ENCODE results near the gene COL6A3. TPM values are rescaled to one million over a fixed set of nuclear protein-coding genes. Genes with fewer than 3 reads are reported as not detected.

COL6A3 gene
- total RNA-seq, 1 donor from 2014 or later = 28.7 TPM

DNA sequence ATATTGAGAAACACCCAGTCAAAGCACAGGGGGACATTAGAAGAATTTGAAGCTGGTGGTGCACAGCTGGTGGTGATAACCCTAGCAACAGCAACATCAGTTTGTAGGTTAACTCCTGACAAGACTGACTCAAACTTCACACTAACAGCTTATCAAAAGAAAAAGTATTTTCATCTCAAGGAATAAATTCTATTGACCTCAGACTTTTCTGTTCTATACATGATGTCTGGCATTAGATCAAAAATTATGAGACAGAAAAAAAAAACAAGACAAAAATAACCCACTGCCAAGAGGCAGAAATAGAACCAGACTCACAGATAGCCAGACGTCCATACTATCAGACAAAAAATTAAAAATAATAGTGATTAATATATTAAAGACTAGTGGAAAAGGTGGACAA lies 126.1 kb downstream of the COL6A3 start:
- Mint-ChIP-seq H3K27me3 (peaks cover 24% of the 10 kb centered on the region), H3K36me3 (ENCODE audit: low read depth) (no peaks in the 10 kb centered on the region), H3K4me3 (no peak overlapping the region), H3K9me3 (no peaks in the 10 kb centered on the region), H3K27ac (no peak overlapping the region), H3K4me1 (peaks cover 4% of the 10 kb centered on the region)
- DNase-seq = no peak
- intact Hi-C loops (cut with micrococcal nuclease) = no loop called here

DNA sequence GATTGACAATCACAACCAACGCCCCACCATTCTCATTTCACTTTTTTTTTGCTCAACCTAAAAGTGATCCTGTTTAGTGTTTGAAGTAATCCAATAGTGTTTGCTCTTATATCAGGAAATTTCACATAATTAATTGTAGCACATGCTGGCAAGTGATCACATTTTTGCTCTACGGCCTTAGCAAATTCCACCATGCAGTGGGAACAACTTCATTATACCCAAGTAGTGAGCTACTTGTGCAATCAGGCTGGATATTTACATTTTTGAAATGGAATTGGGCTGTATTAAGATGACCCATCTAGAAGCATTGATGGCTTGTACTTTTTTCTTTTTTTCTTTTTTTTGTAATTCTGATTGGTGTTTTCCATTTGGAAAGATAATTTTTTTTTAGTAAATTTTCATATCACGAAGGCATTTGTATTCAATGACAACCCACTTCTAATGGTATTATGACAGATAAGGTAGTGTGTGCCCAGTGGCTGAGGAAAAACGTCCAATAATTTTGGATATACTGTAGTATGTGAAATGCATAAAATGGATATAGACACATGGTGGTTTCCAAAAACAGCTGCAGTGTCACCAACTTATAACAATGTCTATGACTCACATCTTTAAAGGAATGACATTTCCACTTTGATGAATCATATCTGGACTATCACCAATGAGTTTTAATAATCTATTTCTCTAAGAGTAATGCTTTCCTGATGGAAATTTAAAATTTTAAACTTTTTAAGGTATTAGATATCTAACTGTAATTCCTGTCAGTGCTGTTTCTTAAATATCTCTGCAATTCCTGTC lies 130.6 kb downstream of the COL6A3 start:
- DNase-seq = no peak
- Mint-ChIP-seq H3K27ac (no peak overlapping the region), H3K27me3 (peaks cover 5% of the 10 kb centered on the region), H3K4me3 (no peak overlapping the region), H3K9me3 (no peaks in the 10 kb centered on the region), H3K4me1 (no peaks in the 10 kb centered on the region), H3K36me3 (ENCODE audit: low read depth) (no peaks in the 10 kb centered on the region)
- intact Hi-C loops (cut with micrococcal nuclease) = no loop called here

DNA sequence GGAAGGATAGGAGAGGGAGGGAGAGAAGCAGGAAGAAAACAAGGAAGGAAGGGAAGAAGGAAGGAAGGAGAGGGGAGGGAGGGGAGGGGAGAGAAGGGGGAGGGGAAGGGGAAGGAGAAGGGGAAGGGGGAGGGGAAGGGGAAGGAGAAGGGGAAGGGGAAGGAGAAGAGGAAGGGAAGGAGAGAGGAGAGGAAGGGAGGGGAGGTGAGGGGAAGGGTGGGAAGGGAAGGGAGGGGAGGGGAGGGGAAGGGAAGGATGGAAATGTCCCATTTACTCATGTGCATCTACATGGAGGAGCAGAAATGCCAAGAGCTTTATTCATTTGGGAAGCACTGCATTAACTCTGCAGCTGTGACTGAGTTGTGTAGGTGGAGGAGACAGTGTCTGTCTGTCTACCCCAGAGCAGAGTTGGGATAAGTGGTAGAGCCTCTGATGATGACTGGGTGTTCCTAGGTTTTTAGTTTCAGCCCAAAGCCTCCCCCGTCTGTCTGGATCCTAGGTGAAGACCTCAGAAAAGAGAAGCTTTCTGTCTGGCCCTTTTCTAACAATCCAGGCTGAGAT lies 131.3 kb downstream of the COL6A3 start:
- no peak overlapping the region for H3K4me3 Mint-ChIP-seq
- H3K36me3 Mint-ChIP-seq (ENCODE audit: low read depth) = no peaks in the 10 kb centered on the region
- H3K27me3 Mint-ChIP-seq = peaks cover 2% of the 10 kb centered on the region
- intact Hi-C loops (cut with micrococcal nuclease) = no loop called here
- no peak for DNase-seq
- H3K9me3 Mint-ChIP-seq = no peaks in the 10 kb centered on the region
- H3K27ac Mint-ChIP-seq = no peak overlapping the region
- no peaks in the 10 kb centered on the region for H3K4me1 Mint-ChIP-seq

DNA sequence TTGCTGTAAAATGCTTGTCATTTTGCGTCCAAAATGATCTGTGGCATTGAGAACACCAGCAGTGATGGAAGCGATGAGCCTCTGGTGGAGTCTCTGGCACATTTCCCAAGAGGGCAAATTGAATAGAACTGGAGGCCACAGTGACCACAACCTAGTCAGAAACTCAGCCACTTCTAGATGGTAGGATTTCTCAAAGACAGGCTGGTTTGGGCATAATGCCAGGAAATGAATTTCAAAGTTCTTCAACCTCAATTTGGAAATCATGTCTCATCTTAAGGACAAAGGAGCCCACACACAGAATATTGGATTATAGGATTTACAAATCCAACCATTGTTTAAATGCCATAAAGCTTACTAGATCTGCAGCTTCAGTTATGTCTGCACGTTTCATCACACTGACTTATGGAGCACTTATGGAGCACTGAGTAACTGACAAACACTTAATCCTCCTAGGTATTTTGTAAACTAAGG lies 132.1 kb downstream of the COL6A3 start:
- Mint-ChIP-seq H3K27ac (no peak overlapping the region), H3K4me1 (no peaks in the 10 kb centered on the region), H3K27me3 (no peaks in the 10 kb centered on the region), H3K4me3 (no peak overlapping the region), H3K9me3 (no peaks in the 10 kb centered on the region), H3K36me3 (ENCODE audit: low read depth) (no peaks in the 10 kb centered on the region)
- no peak for DNase-seq
- intact Hi-C loops (cut with micrococcal nuclease) = no loop called here

DNA sequence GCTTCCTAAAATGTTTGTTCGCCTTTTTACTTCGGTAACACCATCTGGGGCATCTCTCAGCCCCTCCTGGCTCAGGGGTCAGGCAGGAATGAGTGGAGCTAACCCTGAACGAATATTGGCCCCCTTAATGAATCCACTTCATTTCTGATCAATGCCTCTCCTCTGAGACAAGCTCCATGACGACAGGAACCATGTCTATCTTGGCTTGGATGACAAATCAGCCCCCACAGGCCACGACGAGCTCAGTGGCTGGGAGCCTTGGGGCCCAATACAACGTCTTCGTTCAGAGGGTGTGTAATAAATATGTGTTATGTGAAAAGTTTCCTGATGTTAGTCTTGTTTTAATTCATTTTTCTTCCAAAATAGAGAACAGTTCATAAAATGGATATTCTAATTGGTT lies 133.0 kb downstream of the COL6A3 start:
- peaks cover 3% of the 10 kb centered on the region for H3K27me3 Mint-ChIP-seq
- no peaks in the 10 kb centered on the region for H3K9me3 Mint-ChIP-seq
- no peak for DNase-seq
- no peak overlapping the region for H3K27ac Mint-ChIP-seq
- H3K4me3 Mint-ChIP-seq = no peak overlapping the region
- H3K36me3 Mint-ChIP-seq (ENCODE audit: low read depth) = no peaks in the 10 kb centered on the region
- no peaks in the 10 kb centered on the region for H3K4me1 Mint-ChIP-seq
- intact Hi-C loops (cut with micrococcal nuclease) = no loop called here

DNA sequence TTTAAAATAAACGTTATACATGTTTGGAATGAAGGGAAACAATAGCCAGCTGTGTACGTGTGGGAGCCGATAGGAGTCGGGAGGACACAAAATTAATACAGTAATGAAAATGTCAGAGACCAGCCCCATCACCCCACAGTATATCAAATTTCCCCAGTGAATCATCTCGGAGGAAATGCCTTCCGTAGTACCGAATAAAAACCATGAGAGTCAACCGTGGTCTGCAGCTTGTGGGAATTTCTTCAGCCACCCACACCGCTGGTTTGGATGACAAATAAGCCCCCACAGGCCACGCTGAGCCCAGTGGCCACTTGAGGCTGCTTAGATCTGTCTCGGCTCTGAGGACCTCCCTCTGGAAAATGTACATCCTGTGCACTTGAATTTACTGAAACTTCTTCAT lies 133.7 kb downstream of the COL6A3 start:
- no peaks in the 10 kb centered on the region for H3K36me3 Mint-ChIP-seq (ENCODE audit: low read depth)
- intact Hi-C loops (cut with micrococcal nuclease) = no loop called here
- no peak overlapping the region for H3K27ac Mint-ChIP-seq
- peaks cover 3% of the 10 kb centered on the region for H3K27me3 Mint-ChIP-seq
- H3K4me3 Mint-ChIP-seq = no peak overlapping the region
- no peak for DNase-seq
- H3K4me1 Mint-ChIP-seq = no peaks in the 10 kb centered on the region
- no peaks in the 10 kb centered on the region for H3K9me3 Mint-ChIP-seq

DNA sequence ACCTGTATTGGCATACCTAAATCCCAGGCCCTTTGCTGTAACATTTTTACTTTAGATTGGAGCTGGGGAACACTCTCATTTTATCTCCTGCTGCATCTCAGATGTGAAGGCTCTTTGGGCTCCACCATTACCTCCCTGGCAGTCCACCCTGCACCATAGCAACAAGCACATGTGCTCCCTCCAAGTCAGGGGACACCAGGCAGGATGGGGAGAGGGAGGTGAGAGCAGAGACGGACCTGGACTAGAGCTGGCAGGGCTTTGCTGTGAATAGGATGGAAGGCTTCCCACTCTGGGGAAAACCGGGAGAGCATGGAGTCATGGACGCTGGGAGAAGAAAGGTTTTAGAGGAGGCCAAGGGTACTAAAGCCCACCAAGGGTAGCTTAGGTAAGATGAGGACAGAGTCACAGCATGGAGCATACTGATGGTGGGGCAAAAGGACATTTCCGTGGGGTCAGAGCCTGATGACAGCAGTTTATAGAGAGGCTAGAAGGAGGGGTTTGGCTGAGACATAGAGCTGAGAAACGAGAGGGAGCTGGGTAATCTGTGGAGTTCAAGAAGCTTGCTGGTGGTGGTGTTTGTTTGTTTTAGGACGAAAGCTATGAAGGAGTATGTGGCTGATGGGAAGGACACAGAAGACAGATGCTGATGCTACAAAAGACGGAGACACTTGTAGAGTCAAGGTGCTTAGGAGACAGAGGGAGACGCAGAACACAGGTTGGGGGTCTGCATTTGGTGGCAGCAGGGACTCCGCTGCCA lies 134.8 kb downstream of the COL6A3 start:
- intact Hi-C loops (cut with micrococcal nuclease) = no loop called here
- H3K4me3 Mint-ChIP-seq = no peak overlapping the region
- no peaks in the 10 kb centered on the region for H3K36me3 Mint-ChIP-seq (ENCODE audit: low read depth)

DNA sequence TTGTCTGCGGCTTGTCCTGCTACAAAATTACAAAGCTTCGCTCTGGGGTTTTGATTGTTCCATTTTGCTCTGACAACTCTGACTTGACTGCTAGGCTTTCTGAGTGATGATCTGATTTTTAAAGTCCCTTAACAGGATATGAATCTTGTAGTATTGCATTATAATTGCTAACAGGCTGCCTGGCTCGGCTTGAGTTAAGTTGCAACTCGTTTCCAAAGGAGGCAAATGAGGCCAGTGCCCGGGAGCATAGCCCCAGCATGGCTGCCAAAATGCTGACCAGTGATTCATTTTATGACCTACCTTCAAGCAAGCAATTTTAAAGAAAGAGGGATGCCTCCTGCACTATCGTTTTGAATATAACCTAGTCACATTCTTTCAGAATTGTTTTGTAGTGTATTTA lies 135.4 kb downstream of the COL6A3 start:
- DNase-seq = no peak
- Mint-ChIP-seq H3K27me3 (peaks cover 3% of the 10 kb centered on the region), H3K4me3 (no peak overlapping the region), H3K27ac (no peak overlapping the region), H3K9me3 (no peaks in the 10 kb centered on the region), H3K36me3 (ENCODE audit: low read depth) (no peaks in the 10 kb centered on the region), H3K4me1 (no peaks in the 10 kb centered on the region)
- intact Hi-C loops (cut with micrococcal nuclease) = no loop called here

More for the DNA sequence above, 134.8 kb downstream of the COL6A3 start:
- H3K27ac Mint-ChIP-seq = no peak overlapping the region
- no peaks in the 10 kb centered on the region for H3K9me3 Mint-ChIP-seq
- no peaks in the 10 kb centered on the region for H3K4me1 Mint-ChIP-seq
- no peak for DNase-seq
- peaks cover 3% of the 10 kb centered on the region for H3K27me3 Mint-ChIP-seq

DNA sequence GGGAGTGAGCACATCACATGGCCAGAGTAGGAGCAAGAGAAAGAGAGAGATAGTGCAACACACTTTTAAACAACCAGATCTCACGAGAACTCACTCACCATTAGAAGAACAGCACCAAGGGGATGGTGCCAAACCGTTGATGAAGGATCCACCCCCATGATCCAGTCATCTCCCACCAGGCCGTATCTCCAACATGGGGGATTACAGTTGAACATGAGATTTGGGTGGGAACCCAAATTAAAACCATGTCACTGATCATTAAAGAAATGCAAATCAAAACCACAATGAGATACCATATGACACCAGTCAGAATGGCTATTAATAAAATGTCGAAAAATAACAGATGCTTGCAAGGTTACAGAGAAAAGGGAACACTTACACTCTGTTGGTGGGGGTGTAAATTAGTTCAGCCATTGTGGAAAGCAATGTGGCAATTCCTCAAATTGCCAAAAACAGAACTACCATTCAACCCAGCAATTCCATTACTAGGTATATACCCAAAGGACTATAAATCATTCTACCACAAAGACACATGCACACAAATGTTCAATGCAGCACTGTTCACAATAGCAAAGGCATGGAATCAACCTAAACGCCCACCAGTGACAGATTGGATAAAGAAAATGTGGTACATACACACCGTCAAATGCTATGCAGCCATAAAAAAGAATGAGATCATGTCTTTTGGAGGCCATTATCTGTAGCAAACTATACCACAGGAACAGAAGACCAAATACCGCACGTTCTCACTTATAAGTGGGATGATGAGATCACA lies 137.1 kb downstream of the COL6A3 start:
- H3K36me3 Mint-ChIP-seq (ENCODE audit: low read depth) = no peaks in the 10 kb centered on the region
- H3K27me3 Mint-ChIP-seq = peaks cover 8% of the 10 kb centered on the region
- intact Hi-C loops (cut with micrococcal nuclease) = no loop called here
- H3K9me3 Mint-ChIP-seq = no peaks in the 10 kb centered on the region
- no peak overlapping the region for H3K4me3 Mint-ChIP-seq
- no peak for DNase-seq
- no peak overlapping the region for H3K27ac Mint-ChIP-seq
- H3K4me1 Mint-ChIP-seq = no peaks in the 10 kb centered on the region

Other genes with a start within 250 kb of the COL6A3 start
- not detected in 2 replicates for gene MLPH, start 73.1 kb upstream of the COL6A3 start, total RNA-seq
- gene PRLH, start 152.4 kb upstream of the COL6A3 start, total RNA-seq = not detected in 2 replicates
- 0.26 TPM in 1 of 2 replicates, not detected in the other for gene RAB17, start 176.6 kb upstream of the COL6A3 start, total RNA-seq
- 210 and 216 TPM in 2 replicates for gene LRRFIP1, start 213.4 kb upstream of the COL6A3 start, total RNA-seq